Activated CD8-positive, alpha-beta T cell treated with anti-CD3 and anti-CD28 coated beads for 36 hours (primary cell): ENCODE results near the gene PRR15. TPM values are rescaled to one million over a fixed set of nuclear protein-coding genes. Genes with fewer than 3 reads are reported as not detected.

Experiments used
- ATAC-seq: fragments of 200-7000 bp; cut with Tn5 transposase; one replicate; pipeline ENCODE4 v1.10.0; 2021; ENCODE audit warnings: mild to moderate bottlenecking, moderate library complexity
- CTCF ChIA-PET: fragments of 350-600 bp; sonication (Branson Sonifier 250); formaldehyde crosslinking; loops from one replicate; lab custom pipeline; 2021; ENCODE audit warnings: antibody characterized with exemption; lab: Charles Lee
- POLR2A ChIA-PET: fragments of 350-600 bp; sonication (Branson Sonifier 250); formaldehyde crosslinking; loops from one replicate; lab custom pipeline; 2021; ENCODE audit warnings: antibody characterized with exemption; lab: Charles Lee
- DNase-seq: peaks from one replicate; pipeline ENCODE4 v3.0.0-alpha.2; 2020
- H3K27ac Mint-ChIP-seq: one replicate; pipeline ENCODE4 v1.8.0; 2021; ENCODE audit warnings: mild to moderate bottlenecking, mixed read lengths
- H3K27me3 Mint-ChIP-seq: one replicate; pipeline ENCODE4 v1.8.0; 2021; ENCODE audit warnings: mixed read lengths
- H3K36me3 Mint-ChIP-seq: one replicate; pipeline ENCODE4 v1.8.0; 2021; ENCODE audit warnings: low read depth, mixed read lengths
- H3K4me1 Mint-ChIP-seq: one replicate; pipeline ENCODE4 v1.8.0; 2021; ENCODE audit warnings: low read depth, mixed read lengths
- H3K4me3 Mint-ChIP-seq: one replicate; pipeline ENCODE4 v1.8.0; 2021; ENCODE audit warnings: mild to moderate bottlenecking, moderate library complexity, mixed read lengths
- H3K9me3 Mint-ChIP-seq: one replicate; pipeline ENCODE4 v1.8.0; 2021; ENCODE audit warnings: mixed read lengths
- intact Hi-C: fragments of 100-400 bp; cut with micrococcal nuclease; formaldehyde crosslinking; loops from one replicate; pipeline ENCODE4 v1.10.0; 2022
- total RNA-seq, 2 experiments: library from RNA; stranded (reverse); gene quantifications; one replicate each; pipeline ENCODE4 v1.2.3, GENCODE V29; 2021
- TF ChIP-seq, protein P1 (sequence below): fragments of 200-600 bp; IDR thresholded peaks from one replicate; pipeline ENCODE4 v1.8.0; 2022; ENCODE audit warnings: antibody characterized with exemption, mild to moderate bottlenecking

The PRR15 gene
- total RNA-seq, 2 experiments from 2014 or later: not detected

DNA sequence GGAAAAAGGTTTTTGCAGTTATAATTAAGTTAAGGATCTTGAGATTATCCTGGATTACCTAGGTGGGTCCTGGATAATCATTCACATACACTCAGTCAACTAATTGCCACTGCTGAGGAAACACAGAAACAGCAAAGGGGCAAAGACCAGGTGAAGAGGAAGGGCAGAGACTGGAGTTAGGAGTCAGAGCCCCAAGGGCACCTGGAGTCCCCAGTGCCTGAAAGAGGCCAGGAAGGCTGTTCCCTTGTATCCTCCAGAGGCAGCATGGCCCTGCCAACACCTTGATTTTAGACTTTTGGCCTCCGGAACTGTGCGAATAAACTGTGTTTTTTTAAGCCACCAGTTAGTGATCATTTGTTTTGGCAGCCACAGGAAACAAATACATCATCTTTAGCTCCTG is 24.6 kb downstream of the PRR15 start:
- POLR2A ChIA-PET: no interaction called here
- TF ChIP-seq, protein P1, sequence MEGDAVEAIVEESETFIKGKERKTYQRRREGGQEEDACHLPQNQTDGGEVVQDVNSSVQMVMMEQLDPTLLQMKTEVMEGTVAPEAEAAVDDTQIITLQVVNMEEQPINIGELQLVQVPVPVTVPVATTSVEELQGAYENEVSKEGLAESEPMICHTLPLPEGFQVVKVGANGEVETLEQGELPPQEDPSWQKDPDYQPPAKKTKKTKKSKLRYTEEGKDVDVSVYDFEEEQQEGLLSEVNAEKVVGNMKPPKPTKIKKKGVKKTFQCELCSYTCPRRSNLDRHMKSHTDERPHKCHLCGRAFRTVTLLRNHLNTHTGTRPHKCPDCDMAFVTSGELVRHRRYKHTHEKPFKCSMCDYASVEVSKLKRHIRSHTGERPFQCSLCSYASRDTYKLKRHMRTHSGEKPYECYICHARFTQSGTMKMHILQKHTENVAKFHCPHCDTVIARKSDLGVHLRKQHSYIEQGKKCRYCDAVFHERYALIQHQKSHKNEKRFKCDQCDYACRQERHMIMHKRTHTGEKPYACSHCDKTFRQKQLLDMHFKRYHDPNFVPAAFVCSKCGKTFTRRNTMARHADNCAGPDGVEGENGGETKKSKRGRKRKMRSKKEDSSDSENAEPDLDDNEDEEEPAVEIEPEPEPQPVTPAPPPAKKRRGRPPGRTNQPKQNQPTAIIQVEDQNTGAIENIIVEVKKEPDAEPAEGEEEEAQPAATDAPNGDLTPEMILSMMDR: no peak
- peaks cover 4% of the 10 kb centered on the region for H3K4me1 Mint-ChIP-seq
- no peaks in the 10 kb centered on the region for H3K36me3 Mint-ChIP-seq
- H3K27me3 Mint-ChIP-seq: no peaks in the 10 kb centered on the region
- no peaks in the 10 kb centered on the region for H3K9me3 Mint-ChIP-seq
- CTCF ChIA-PET: interaction anchor here (1.0 to 1.6 kb wide), 3 partner anchors 14 to 97 kb away, joined by 3 read pairs; no protein-coding TSS in a partner anchor
- intact Hi-C loops: no loop called here
- no peak overlapping the region for H3K4me3 Mint-ChIP-seq
- ATAC-seq: no peak
- peak overlapping the region; percentile 3 for H3K27ac Mint-ChIP-seq
- DNase-seq: no peak

DNA sequence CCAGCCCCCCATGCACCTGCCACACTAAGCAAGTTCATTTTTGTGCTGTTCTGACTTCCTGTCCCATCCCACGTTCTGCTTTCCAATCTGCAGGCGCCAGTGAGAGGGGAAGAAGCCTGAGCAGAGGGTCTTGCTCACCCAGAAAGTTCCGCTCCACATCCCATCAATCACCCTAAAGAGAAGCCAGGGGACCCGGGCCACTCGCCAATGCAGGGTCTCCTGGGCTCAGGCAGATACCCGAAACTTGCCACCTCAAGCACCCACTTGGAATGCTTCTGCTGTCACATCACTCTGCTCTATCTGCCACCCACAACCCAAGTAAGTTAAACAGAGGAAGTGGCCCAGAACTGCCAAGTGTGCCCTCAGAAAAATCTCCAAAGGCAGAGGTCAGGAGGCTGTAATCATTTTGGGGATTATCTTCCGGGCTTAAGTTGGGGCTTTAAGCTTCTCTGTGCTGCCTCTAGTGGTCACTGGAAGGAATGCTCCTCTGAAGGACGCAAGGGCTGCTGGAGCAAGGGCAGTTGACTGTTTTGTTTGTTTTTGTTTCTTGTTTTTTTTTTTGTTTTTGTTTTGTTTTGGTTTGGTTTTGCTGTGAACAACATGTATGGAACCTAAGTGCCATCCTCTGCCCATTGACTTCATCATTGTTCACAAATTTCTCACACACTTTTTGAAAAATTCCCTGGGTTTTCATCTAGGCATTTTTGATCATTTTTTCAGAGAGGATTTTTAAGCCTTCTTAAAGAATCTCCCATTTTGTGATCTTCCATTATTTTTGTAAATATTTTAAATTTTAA is 25.5 kb downstream of the PRR15 start:
- H3K4me1 Mint-ChIP-seq: peaks cover 4% of the 10 kb centered on the region
- POLR2A ChIA-PET: no interaction called here
- CTCF ChIA-PET: interaction anchor here (0.6 to 1.6 kb wide), 6 partner anchors 9 to 168 kb away, joined by 3 to 4 read pairs (median 3); no protein-coding TSS in a partner anchor
- H3K27ac Mint-ChIP-seq: no peak overlapping the region
- H3K4me3 Mint-ChIP-seq: peak overlapping the region; percentile 34
- DNase-seq: peak; percentile 63
- TF ChIP-seq, protein P1: peak; percentile 80
- H3K36me3 Mint-ChIP-seq: no peaks in the 10 kb centered on the region
- intact Hi-C loops: no loop called here
- ATAC-seq: peak; percentile 88
- no peaks in the 10 kb centered on the region for H3K27me3 Mint-ChIP-seq
- no peaks in the 10 kb centered on the region for H3K9me3 Mint-ChIP-seq

DNA sequence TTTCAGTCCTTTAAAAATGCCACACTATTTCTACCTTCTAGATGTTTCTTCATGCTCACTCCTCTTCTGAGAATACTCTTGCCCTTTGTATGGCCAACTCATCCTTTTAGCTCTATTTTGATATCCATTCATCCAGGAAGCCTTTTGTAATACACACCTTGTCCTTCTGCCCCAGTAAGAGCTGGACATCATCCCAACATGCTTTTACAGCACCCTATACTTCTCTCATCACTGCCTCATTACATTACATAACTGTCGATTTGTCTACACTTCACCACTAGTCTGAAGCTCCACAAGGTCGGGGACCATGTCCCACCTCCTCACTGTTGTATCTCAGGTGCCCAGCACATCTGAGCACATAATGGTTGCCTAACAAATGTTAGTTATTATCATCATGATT is 29.2 kb downstream of the PRR15 start:
- Mint-ChIP-seq H3K27me3 (no peaks in the 10 kb centered on the region), H3K27ac (no peak overlapping the region), H3K4me3 (no peak overlapping the region), H3K36me3 (no peaks in the 10 kb centered on the region), H3K9me3 (no peaks in the 10 kb centered on the region), H3K4me1 (peaks cover 4% of the 10 kb centered on the region)
- TF ChIP-seq, protein P1: no peak
- ATAC-seq: no peak
- POLR2A ChIA-PET: no interaction called here
- CTCF ChIA-PET: no interaction called here
- intact Hi-C loops: no loop called here
- no peak for DNase-seq

DNA sequence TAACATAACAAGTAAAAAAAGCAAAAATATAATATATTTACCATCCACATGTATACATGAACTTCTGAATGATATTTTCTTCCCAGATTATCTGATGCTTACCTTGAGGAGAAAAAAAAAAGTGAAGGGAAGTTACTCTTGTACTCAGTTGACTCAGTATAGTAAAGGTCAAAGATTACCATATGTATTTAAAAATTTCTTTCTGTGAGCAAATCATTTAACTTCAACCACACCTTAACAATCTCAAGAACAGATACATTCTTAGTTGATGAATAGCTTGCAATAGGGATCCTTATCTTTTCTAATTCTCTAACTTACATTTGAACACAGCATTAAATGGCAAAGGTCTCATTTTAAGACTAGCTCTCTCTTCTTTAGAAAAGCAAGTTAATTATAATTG is 29.8 kb downstream of the PRR15 start:
- DNase-seq: no peak
- TF ChIP-seq, protein P1: no peak
- H3K4me1 Mint-ChIP-seq: peaks cover 4% of the 10 kb centered on the region
- no peaks in the 10 kb centered on the region for H3K9me3 Mint-ChIP-seq
- ATAC-seq: no peak
- ChIA-PET CTCF (no interaction called here), POLR2A (no interaction called here)
- intact Hi-C loops: no loop called here
- H3K4me3 Mint-ChIP-seq: no peak overlapping the region
- H3K27ac Mint-ChIP-seq: no peak overlapping the region
- H3K27me3 Mint-ChIP-seq: no peaks in the 10 kb centered on the region
- H3K36me3 Mint-ChIP-seq: no peaks in the 10 kb centered on the region

DNA sequence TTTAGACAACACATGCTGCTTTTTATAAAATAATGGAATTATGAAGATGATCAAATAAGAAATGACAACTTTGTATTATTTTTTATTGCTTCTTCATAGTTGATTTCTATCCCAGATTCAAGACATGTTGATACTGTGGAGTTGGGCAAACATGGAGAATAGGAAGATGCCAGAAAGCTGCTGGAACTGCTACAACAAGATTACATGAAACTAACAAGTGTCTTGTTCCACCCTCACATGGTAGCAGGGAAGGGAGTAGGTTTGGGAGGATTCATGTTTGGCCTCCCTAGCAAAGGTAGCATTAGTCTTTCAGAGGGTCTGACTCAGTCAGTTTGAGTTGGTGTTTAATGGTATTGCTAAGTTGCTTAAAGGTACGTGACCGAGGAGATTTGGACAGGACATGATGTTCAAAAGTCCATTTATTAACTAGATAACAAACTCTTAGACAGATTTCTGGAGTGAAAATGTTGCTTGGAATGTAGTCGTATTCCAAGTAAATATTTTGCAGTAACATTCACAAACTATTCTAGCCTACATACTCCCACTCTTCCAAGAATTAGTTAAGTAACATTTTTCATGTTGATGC is 33.1 kb downstream of the PRR15 start:
- DNase-seq (no peak), ATAC-seq (no peak)
- no peak overlapping the region for H3K4me3 Mint-ChIP-seq
- H3K4me1 Mint-ChIP-seq: no peaks in the 10 kb centered on the region
- ChIA-PET POLR2A (no interaction called here), CTCF (no interaction called here)
- no peak overlapping the region for H3K27ac Mint-ChIP-seq
- TF ChIP-seq, protein P1: no peak
- peaks cover 1% of the 10 kb centered on the region for H3K27me3 Mint-ChIP-seq
- no peaks in the 10 kb centered on the region for H3K36me3 Mint-ChIP-seq
- intact Hi-C loops: no loop called here
- no peaks in the 10 kb centered on the region for H3K9me3 Mint-ChIP-seq
